Measurements from ENCODE around the gene KLHL17.

The KLHL17 gene

DNA sequence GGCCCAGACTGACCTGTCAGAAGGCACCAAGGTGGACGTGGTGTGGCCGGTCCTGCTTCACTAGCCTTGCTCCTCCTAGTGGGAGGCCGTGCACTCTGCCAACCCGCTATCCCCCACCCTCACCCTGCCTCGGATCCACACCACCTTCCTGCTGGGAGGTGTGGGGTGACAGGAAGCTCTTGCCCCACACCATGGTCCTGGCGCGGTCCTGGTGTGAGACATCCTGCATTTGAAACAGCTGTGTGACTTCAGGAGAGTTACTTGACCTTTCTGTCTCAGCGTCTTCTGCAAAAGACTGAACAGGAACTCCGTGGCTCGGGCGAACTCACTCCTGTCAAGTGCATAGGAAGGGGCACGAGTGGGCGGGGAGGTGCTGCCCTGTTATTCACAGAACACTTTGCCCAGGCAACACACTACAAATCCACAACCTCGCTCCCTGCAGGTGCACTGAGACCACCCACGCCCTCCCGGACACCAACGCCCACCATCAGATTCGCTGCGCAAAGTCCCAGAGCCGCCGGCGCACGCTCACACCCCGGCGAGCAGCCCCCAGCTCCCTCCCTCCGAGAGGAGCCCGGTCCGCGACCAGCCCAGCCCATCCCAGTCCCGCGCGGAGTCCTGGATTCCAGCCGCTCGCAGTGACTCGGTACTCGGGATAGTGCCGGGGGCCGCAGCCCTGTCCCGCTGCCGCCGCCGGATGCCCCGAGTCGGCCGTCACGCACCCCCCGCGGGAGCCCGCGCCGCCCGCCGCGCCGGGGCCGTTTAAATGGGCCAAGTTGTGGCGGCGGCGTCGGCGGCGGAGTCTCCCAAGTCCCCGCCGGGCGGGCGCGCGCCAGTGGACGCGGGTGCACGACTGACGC is 37.0 kb upstream of the KLHL17 start, which contains the start of gene SAMD11:
Gene SAMD11, plus strand, starts transcription at position 793 of the 860 bp plus-strand sequence. CDS start 509 bp downstream, outside the sequence.
- peaks cover 100% of the 10 kb centered on the region for H3K27me3 ChIP-seq (ENCODE audit: control insufficient read depth, insufficient read depth, low read length, poor library complexity, severe bottlenecking)
- no peaks in the 10 kb centered on the region for H3K36me3 ChIP-seq (ENCODE audit: control insufficient read depth, insufficient read depth, low read length)
- H3K27ac ChIP-seq (ENCODE audit: insufficient read depth, low read depth, low read length, poor library complexity, severe bottlenecking), result no peak within 1 kb of the TSS
- peak within 1 kb of the TSS; percentile 37 for H3K4me3 ChIP-seq (ENCODE audit: insufficient read depth, low read depth, low read length)
- WGBS, 2 experiments, result 2 to 3% methylated on average over 72 of the region's 72 CpGs
- H3K4me1 ChIP-seq (ENCODE audit: control insufficient read depth, insufficient read depth, low read length), result peaks cover 24% of the 10 kb centered on the region
- no peaks in the 10 kb centered on the region for H3K9me3 ChIP-seq (ENCODE audit: control insufficient read depth, low read length)

DNA sequence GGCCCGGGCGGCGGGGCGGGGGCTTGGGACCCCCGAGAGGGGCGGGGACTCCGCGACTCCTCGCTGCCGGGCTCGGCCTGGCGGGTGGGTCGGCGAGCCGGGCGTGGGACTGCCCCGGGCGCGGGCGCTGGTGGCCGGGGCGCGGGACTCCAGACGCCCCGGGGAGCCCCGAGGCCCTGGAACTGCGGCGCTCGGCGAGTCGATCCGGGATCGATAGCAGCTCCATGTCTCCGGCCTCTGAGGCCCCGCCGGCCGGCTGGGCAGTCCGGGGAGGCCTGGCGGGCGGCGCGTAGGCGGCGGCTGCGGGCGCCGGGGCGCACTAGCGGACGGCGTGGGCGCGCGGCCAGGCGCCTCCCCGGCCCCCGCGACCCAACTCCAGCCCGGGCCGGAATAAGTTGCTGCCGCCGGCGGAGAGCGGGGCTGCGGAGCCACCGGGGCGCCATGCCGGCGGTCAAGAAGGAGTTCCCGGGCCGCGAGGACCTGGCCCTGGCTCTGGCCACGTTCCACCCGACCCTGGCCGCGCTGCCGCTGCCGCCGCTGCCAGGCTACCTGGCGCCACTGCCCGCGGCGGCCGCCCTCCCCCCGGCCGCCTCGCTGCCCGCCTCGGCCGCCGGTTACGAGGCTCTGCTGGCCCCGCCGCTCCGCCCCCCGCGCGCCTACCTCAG is 36.3 kb upstream of the KLHL17 start:
- Histone ChIP-seq H3K27ac (ENCODE audit: insufficient read depth, low read depth, low read length, poor library complexity, severe bottlenecking) (no peak overlapping the region), H3K27me3 (ENCODE audit: control insufficient read depth, insufficient read depth, low read length, poor library complexity, severe bottlenecking) (peaks cover 100% of the 10 kb centered on the region), H3K4me3 (ENCODE audit: insufficient read depth, low read depth, low read length) (peak overlapping the region; percentile 37), H3K4me1 (ENCODE audit: control insufficient read depth, insufficient read depth, low read length) (peaks cover 24% of the 10 kb centered on the region), H3K36me3 (ENCODE audit: control insufficient read depth, insufficient read depth, low read length) (no peaks in the 10 kb centered on the region), H3K9me3 (ENCODE audit: control insufficient read depth, low read length) (no peaks in the 10 kb centered on the region)
- 1% methylated on average over 98 of the region's 98 CpGs for WGBS, 2 experiments

DNA sequence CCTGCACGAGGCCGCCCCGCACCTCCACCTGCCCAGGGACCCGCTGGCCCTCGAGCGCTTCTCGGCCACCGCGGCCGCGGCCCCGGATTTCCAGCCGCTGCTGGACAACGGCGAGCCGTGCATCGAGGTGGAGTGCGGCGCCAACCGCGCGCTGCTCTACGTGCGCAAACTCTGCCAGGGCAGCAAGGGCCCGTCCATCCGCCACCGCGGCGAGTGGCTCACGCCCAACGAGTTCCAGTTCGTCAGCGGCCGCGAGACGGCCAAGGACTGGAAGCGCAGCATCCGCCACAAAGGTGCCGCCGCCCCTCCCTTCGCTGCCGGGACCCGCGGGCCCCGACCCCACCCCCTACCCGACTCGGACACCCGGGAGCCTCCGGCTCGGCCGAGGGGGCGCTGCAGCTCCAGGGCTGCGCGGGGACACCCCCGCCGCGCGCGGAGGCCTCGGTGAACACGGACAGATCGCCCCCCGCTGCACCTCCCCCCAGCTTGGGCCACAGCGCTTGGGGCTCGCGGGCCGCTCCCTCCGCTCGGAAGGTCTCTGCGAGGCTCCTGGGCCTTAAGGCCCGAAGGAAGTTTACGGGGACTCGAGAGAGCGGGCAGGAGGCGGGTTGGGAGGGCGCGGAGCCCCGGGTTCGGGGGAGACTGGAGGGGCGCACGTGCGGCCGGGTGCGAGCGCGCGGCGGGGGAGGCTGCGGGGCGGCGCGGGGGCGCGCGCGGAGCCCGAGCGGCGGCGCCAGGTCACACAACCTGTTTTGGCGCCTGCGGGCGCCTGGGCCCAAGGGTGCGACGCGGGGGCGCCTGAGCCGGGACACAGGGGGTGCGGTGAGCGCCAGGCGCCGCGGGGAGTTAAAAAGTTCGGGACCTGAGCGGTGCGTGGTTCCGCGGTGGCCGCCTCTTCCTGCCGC is 35.5 kb upstream of the KLHL17 start:
- whole genome bisulfite sequencing, 2 experiments, result 1% methylated on average over 118 to 119 of the region's 120 CpGs
- no peak overlapping the region for H3K27ac ChIP-seq (ENCODE audit: insufficient read depth, low read depth, low read length, poor library complexity, severe bottlenecking)
- H3K27me3 ChIP-seq (ENCODE audit: control insufficient read depth, insufficient read depth, low read length, poor library complexity, severe bottlenecking), result peaks cover 100% of the 10 kb centered on the region
- no peaks in the 10 kb centered on the region for H3K36me3 ChIP-seq (ENCODE audit: control insufficient read depth, insufficient read depth, low read length)
- peak overlapping the region; percentile 37 for H3K4me3 ChIP-seq (ENCODE audit: insufficient read depth, low read depth, low read length)
- H3K4me1 ChIP-seq (ENCODE audit: control insufficient read depth, insufficient read depth, low read length), result peaks cover 24% of the 10 kb centered on the region
- no peaks in the 10 kb centered on the region for H3K9me3 ChIP-seq (ENCODE audit: control insufficient read depth, low read length)

DNA sequence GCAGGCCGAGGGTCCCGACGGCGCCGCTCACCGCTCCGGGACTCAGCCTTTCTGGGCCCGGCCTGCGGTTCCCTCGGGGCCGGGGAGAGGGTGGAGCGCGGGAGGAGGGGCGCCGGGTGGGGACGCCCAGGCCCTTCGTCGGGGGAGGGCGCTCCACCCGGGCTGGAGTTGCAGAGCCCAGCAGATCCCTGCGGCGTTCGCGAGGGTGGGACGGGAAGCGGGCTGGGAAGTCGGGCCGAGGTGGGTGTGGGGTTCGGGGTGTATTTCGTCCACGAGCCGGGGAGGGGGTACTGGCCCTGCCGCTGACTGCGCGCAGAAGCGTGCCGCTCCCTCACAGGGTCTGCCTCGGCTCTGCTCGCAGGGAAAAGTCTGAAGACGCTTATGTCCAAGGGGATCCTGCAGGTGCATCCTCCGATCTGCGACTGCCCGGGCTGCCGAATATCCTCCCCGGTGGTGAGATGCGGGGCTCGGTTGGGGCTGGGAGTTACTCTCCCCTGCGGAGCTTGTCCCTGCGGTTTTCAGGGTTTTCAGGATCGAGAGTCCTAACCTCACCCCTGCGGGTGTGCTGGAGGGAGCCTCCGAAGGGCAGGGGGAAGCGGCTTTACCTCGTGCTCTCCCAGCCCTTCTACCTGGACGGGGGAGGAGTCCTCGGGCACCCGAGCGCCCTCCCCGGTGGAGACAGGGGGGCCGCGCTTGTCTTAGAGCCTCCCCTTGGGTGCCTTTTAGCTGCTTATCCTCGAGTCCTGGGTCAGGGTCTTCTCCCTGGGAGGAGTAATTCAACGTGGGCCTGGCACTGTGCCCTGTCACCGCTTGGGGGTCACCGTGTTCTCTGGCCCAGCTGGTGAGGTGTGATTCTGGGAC is 34.6 kb upstream of the KLHL17 start:
- H3K27ac ChIP-seq (ENCODE audit: insufficient read depth, low read depth, low read length, poor library complexity, severe bottlenecking), result no peak overlapping the region
- peak overlapping the region; percentile 25 for H3K4me3 ChIP-seq (ENCODE audit: insufficient read depth, low read depth, low read length)
- H3K4me1 ChIP-seq (ENCODE audit: control insufficient read depth, insufficient read depth, low read length), result peaks cover 18% of the 10 kb centered on the region
- no peaks in the 10 kb centered on the region for H3K9me3 ChIP-seq (ENCODE audit: control insufficient read depth, low read length)
- 4 to 5% methylated on average over 65 of the region's 65 CpGs for WGBS, 2 experiments
- H3K27me3 ChIP-seq (ENCODE audit: control insufficient read depth, insufficient read depth, low read length, poor library complexity, severe bottlenecking), result peaks cover 100% of the 10 kb centered on the region
- no peaks in the 10 kb centered on the region for H3K36me3 ChIP-seq (ENCODE audit: control insufficient read depth, insufficient read depth, low read length)

DNA sequence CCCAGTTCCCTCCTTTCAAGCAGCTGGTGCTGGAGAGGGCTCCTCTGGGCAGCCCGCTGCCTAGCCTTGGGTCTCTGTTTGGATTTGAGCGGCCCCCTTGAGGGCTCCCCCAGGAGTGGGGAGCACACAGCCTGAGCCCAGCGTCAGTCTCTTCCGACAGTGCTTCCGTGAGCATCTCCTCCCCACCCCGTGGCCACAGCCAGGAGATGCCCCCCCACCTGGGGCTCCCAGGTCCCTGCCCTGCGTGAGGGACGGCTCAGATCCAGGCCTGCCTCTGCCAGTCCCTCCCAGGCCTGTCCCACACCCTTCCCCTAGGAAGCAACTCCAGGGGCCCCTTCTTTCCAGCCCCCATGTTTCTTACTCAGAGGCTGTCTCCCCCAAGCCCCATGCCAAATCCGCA is 33.1 kb upstream of the KLHL17 start:
- peaks cover 100% of the 10 kb centered on the region for H3K27me3 ChIP-seq (ENCODE audit: control insufficient read depth, insufficient read depth, low read length, poor library complexity, severe bottlenecking)
- no peak overlapping the region for H3K4me3 ChIP-seq (ENCODE audit: insufficient read depth, low read depth, low read length)

DNA sequence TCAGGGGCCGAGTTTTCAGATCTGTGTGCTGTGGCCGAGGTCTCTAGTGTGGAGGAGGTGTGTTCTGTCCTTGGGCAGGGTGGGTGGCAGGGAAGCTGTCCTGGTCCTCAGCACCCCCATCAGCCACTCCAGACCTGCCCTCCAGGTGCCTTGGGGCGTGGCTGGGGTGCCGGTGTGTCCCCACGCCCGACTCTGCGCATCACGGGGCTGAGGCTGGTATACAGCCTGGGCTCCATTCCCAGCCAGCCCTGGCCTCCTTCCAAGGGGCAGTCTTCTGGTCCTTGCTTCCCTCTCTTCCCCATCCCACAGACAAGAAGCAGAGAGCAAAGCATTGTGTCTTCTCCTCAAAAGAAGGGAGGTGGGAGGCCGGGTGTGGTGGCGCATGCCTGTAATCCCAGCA is 32.6 kb upstream of the KLHL17 start:
- Histone ChIP-seq H3K4me1 (ENCODE audit: control insufficient read depth, insufficient read depth, low read length) (peaks cover 20% of the 10 kb centered on the region), H3K27me3 (ENCODE audit: control insufficient read depth, insufficient read depth, low read length, poor library complexity, severe bottlenecking) (peaks cover 100% of the 10 kb centered on the region), H3K36me3 (ENCODE audit: control insufficient read depth, insufficient read depth, low read length) (no peaks in the 10 kb centered on the region)

More for the DNA sequence above, 33.1 kb upstream of the KLHL17 start:
- Histone ChIP-seq H3K9me3 (ENCODE audit: control insufficient read depth, low read length) (no peaks in the 10 kb centered on the region), H3K27ac (ENCODE audit: insufficient read depth, low read depth, low read length, poor library complexity, severe bottlenecking) (no peak overlapping the region), H3K4me1 (ENCODE audit: control insufficient read depth, insufficient read depth, low read length) (peaks cover 18% of the 10 kb centered on the region), H3K36me3 (ENCODE audit: control insufficient read depth, insufficient read depth, low read length) (no peaks in the 10 kb centered on the region)
- WGBS, 2 experiments, result 57 to 60% methylated on average over 9 of the region's 9 CpGs

DNA sequence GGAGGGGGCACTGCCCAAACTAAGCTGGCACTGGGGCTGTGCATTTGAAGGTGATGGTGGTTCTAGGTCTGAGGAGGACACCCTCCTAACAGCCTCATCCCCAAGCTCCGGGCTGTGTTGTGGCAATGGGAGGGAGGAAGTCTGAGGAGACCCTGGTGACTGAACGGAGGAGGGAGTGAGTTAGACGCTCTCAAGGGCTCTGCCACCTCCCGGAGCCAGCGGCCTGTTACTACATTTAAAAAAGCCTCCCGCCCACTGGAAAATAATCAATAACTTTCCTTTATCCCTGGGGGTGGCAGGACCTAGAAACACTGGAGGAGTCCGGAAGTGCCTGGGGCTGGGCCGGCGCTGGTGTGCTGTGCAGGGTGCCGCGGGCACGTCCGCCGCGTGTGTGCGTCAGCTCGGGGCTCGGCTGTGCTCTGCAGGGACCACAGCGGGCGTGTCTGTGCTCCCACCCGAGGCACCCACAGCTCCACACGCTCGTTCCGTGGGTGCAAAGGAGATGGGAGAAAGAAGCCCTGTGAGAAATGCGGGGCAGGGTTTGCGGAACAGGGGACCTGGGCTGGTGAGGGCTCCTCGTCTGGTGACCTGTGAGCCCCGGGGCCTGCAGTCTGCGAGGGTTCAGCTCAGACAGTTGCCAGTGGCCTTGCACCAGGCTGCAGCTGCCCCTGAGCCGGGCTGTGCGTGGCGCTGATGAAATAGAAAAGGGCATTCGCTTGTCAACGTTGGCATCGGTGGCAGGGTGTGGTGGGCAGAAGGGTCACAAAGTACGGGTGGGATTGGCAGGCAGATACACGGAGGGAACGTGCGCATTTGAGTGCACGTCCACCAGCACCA is 31.3 kb upstream of the KLHL17 start:
- Histone ChIP-seq H3K27ac (ENCODE audit: insufficient read depth, low read depth, low read length, poor library complexity, severe bottlenecking) (no peak overlapping the region), H3K36me3 (ENCODE audit: control insufficient read depth, insufficient read depth, low read length) (no peaks in the 10 kb centered on the region), H3K4me1 (ENCODE audit: control insufficient read depth, insufficient read depth, low read length) (peaks cover 17% of the 10 kb centered on the region), H3K4me3 (ENCODE audit: insufficient read depth, low read depth, low read length) (no peak overlapping the region), H3K27me3 (ENCODE audit: control insufficient read depth, insufficient read depth, low read length, poor library complexity, severe bottlenecking) (peaks cover 99% of the 10 kb centered on the region), H3K9me3 (ENCODE audit: control insufficient read depth, low read length) (no peaks in the 10 kb centered on the region)
- 67 to 74% methylated on average over 39 to 40 of the region's 40 CpGs for WGBS, 2 experiments

More for the DNA sequence above, 32.6 kb upstream of the KLHL17 start:
- 84% methylated on average over 10 of the region's 10 CpGs for WGBS, 2 experiments
- H3K9me3 ChIP-seq (ENCODE audit: control insufficient read depth, low read length), result no peaks in the 10 kb centered on the region
- no peak overlapping the region for H3K4me3 ChIP-seq (ENCODE audit: insufficient read depth, low read depth, low read length)
- no peak overlapping the region for H3K27ac ChIP-seq (ENCODE audit: insufficient read depth, low read depth, low read length, poor library complexity, severe bottlenecking)

DNA sequence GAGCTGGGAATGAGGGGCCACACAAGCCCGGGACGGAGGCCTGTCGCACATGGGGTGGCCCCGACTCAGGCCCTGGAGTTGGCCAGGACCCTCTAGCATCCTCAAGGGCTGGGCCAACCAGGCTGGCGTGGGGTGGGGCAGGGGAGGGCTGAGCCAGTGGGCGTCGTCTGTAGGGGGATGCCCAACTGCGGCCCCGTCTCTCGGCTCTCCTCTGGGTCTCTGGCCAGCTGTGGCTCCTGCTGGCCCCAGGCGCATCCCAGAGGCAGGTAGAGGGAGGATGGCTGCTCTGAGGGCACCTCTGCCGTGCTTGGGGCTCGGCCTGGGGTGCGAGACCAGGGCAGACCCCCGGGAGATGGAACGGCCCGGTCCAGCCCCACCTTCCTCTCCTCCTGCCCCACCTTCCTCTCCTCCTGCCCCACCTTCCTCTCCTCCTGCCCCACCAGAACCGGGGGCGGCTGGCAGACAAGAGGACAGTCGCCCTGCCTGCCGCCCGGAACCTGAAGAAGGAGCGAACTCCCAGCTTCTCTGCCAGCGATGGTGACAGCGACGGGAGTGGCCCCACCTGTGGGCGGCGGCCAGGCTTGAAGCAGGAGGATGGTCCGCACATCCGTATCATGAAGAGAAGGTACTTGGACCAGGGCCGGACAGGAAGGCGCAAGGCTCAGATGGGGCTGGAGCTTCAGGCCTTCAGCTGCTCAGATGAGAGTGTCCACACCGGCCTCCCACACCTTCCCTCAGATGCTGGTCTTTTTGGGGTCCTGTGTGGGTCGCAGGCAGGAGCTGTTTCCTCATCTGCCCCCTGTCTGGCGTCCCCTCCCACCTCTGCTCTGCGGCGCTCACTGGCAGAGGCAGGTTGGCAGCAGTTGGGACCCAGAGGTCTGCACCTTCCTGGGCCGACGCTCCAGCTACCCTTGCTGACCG is 30.4 kb upstream of the KLHL17 start:
- H3K9me3 ChIP-seq (ENCODE audit: control insufficient read depth, low read length), result no peaks in the 10 kb centered on the region
- H3K36me3 ChIP-seq (ENCODE audit: control insufficient read depth, insufficient read depth, low read length), result no peaks in the 10 kb centered on the region
- H3K27me3 ChIP-seq (ENCODE audit: control insufficient read depth, insufficient read depth, low read length, poor library complexity, severe bottlenecking), result peaks cover 94% of the 10 kb centered on the region
- peaks cover 18% of the 10 kb centered on the region for H3K4me1 ChIP-seq (ENCODE audit: control insufficient read depth, insufficient read depth, low read length)
- no peak overlapping the region for H3K4me3 ChIP-seq (ENCODE audit: insufficient read depth, low read depth, low read length)
- no peak overlapping the region for H3K27ac ChIP-seq (ENCODE audit: insufficient read depth, low read depth, low read length, poor library complexity, severe bottlenecking)
- WGBS, 2 experiments, result 79 to 80% methylated on average over 40 of the region's 40 CpGs

Measured in ectodermal cell (in vitro differentiated cells).